T47D (cell line): ENCODE results near the gene GADD45A.
"Not testable (repeated sequence)": the region's sequence is repeated elsewhere in the genome, so short reads cannot be mapped to it uniquely, and the experiment has no call there.

ENCODE experiments used
- DNase-seq, 2 experiments: peaks; one replicate each; pipeline versions ENCODE4 v3.0.0 to v3.0.0-alpha.2; 2011 to 2012; ENCODE audit warnings: low read depth in 1 of 2, low spot score in 1 of 2
- JUND ChIP-seq: IDR thresholded peaks from 2 replicates; pipeline ENCODE4 v1.6.1; 2012; ENCODE audit warnings: low read depth
- in situ Hi-C: cut with HindIII; loops from 2 replicates; pipeline ENCODE4 v1.10.0; 2016; ENCODE audit warnings: low sequenced_read_pairs, low pct_unique_long_range_greater_than_20kb

The GADD45A gene

DNA sequence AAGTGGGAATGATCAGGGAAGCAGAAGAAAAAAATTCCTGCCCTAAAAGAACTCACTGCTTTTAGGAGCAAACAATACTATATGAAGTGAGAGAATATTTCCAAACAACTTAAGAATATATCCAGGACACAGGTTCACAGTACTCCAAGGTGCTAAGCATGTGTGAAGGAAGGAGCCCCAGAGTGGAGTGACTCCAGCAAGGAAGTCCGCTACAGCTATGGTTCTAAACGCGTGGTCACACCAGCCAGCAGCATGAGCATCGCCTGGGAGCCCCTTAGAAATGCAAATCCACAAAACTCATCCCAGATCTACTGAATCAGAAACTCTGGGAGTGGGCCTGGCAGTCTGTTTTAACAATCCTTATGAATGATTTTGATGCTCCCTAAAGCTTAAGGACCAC is 36.1 kb downstream of the GADD45A start:
- DNase-seq = no peak
- in situ Hi-C loops = no loop called here
- TF ChIP-seq JUND = no peak

DNA sequence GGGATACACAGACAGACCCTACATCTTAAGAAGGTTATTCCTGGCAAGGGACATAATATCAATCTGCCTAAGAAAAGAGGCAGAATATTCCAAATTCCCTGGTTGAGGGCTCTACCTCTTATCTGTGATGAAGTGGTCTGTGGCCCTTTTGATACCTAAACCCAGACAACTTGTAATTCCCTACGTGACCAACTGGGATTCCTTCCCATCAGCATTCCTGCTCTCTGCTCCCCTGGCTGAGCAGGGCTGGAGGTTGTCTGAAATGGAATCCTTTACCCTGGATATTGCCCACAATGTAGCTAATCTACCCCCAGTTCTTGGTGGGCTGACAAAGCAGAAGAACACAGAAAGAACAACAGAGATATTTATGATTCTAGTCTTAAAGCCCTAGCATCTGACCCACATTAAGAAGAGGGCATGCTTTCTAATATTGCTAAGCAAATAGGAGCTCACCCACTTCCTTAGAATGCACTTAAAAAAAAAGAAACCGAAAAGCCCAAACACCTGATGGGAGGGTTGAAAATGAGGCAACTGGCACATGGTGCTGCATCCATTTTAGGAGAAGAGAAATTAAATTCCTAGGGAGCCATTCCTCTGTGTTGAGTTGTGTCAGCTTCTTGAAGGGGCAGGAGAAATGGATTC is 36.8 kb downstream of the GADD45A start:
- no peak for TF ChIP-seq JUND
- DNase-seq = no peak
- in situ Hi-C loops = no loop called here

DNA sequence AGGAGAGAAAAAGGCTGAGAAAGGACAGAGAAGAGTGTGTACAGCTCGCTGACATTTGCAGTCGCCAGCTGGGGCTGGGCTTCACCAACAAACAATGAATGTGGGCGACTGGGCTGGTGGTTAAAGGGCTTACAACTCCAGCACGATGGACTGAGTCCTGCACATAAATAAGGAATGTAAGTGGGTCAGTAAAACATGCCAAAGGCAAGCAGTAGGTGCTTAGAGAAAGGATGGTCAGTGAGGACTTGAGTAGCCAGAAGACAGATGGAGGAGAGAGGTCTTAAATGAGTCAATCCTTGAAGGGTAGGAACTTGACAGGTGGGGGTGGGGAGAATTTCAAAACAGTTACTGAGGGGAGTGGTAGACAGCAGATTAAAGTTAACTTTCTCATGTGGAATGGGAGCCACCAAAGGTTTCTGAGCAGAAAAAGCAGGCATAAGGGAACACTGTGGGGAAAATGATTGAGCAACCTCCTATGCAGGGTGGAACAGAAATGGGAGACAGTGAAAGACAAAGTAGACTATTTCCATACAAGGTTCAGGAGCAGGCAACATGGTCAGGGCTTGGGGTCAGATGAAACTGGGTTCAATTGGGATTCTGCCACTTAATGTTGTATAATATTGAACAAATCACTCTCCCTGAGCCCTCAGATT is 37.4 kb downstream of the GADD45A start:
- TF ChIP-seq JUND = no peak
- in situ Hi-C loops = no loop called here
- DNase-seq = no peak

DNA sequence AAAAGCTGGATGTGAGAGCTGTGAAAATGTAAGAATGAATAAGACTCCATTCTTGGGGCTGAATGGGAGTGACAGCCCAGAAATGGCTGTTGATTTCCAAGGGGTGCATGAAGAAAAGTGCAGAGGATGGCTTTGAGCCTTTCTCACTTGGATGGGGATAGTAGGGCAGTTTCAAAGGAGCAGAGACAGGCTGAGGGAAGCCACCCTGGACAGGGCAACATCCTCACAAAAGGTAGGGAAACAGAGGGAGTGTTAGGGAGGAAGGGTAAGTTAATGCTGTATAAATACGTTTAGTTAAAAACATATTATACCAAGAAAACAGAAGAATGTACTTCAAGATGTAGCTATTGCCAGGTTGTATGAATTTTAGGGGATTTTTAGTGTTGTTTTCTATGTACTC is 38.1 kb downstream of the GADD45A start:
- TF ChIP-seq JUND = no peak
- DNase-seq = no peak
- in situ Hi-C loops = no loop called here

DNA sequence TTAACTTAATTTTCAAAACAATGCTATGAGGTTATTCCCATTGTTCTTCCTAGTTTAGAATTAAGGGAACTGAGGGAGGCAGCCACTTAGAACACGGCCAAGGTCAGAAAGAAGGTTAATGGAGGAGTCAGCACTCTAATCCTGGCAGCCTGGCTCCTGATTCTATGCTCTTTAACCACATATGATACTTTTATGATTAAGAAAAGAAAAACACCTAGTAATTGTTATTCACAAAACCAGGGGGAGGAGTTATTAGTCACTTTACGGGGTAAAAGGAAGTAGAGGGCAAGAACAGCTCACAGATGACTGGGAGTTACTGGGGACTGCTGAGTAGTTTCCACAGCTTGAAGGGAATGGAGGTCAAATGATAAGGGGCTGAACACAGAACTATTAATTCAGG is 38.6 kb downstream of the GADD45A start:
- TF ChIP-seq JUND = no peak
- no peak for DNase-seq
- in situ Hi-C loops = no loop called here

DNA sequence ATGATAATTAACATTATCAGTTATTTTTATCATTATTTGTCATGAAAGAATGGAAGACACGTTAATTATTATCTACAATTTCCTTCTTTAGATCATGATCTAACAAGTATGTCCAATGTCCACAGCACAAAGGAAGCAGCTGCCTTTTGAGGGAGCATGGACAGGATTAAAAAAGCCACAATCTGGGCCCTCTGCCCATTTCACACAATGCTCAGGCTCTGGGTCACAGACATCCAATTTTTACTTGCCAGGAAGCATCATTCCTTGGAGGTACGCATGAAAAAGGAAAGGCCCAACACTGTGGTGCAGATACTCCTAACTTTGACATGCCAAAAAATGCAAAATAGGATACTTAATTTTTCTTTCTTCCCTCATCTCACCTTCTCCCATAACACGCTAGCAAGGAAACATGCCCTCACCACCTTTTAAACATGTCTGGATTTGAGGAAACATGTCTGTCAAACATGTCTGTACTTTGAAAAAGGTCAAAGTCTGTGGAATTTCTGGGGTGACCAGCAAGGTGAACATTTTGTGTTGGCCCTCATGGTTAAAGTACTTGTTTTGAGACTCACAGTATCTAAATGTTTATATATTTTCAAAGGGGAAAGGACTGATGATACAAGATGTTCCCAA is 40.0 kb downstream of the GADD45A start:
- DNase-seq = peak in 1 of 2 experiments; percentile 47
- no peak for TF ChIP-seq JUND
- in situ Hi-C loops = no loop called here

DNA sequence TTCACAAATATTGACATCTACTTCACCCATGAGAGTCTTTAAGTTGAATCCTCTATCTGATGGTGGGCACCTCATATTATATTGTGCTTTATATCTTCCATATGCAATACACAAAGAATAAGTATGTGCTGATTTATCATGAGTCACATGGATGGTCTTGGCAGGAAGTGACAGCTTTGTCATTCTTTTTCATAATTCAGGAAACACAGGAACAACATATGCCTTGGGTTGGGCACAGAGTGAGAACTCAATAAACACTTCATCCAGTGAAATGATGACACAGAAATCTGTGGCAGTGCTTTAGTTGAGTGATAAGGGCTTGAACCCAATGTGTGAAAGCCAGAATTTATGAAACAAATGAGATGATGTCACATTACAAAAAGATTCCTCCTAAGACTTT is 41.2 kb downstream of the GADD45A start:
- DNase-seq = no peak
- in situ Hi-C loops = no loop called here
- TF ChIP-seq JUND = no peak

DNA sequence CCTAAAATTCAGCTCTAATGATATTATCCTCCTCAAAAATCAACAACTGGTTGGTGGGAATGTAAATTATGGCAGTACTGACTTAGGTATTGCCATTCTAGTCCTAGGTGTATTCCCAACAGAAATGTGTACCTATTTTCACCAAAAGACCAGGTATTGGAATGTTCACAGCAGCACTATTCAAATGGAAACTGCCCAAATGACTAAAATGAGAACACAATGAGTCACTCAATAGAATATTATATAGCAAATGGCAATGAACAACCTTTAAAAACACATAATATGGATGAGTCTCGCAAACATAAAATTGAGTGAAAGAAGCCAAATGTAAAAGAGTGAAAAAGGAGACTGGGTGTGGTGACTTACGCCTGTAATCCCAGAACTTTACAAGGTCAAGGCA is 44.9 kb downstream of the GADD45A start:
- in situ Hi-C loops = no loop called here
- TF ChIP-seq JUND = no peak
- no peak for DNase-seq

DNA sequence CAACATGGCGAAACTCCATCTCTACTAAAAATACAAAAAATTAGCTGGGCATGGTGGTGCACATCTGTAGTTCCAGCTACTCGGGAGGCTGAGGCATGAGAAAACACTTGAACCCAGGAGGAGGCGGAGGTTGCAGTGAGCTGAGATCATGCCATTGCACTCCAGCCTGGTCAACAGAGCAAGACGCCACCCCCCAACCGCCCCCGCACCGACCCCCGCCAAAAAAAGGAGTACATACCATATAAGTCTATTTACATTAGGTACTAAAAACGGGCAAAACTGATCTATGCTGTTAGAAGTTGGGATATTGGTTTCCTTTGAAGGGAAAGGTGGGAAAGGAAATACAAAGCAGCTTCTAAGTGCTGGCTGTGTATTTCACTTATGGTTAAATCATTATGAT is 45.3 kb downstream of the GADD45A start:
- in situ Hi-C loops, DNase-seq: not testable (repeated sequence)

DNA sequence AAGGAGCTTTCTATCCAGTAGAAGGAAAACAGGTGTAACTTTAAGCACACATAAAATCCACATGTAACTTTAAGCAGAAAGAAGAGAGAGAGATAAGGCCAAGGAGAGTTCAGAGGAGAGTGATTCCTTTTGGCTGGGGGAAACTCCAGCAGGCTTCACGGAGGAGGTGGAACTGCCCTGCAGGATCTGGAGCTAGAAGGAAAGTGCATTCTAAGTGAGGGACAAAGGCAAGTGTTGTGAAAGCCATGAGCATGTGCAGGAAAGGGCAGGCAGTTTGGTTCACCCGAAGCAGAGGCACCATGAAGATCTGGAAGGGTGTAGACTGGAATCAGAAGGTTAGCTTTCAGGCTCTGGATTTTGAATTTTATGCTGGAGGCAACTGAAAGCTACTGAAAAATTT is 46.3 kb downstream of the GADD45A start:
- in situ Hi-C loops = no loop called here
- TF ChIP-seq JUND = no peak
- no peak for DNase-seq

DNA sequence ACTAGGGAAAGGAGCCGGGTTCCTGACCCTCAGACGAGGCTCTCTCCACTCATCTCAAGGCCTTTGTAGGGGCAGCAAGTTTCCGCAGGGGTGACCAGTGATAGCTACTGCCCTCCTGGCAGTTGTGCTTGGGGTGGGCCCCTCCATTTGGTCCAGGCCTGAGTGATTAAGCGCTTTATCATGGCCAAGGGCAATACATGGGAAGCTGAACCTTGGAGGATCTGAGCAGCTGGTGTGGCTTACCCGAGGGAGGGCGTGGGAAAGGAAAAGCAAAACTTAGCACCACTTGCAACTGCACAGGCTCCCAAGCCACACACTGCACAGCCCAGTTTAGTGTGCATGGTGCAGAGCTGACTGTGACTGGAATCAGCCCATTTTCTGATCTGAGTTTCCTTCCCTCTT is 47.8 kb downstream of the GADD45A start:
- no peak for DNase-seq
- in situ Hi-C loops = no loop called here
- TF ChIP-seq JUND = no peak

DNA sequence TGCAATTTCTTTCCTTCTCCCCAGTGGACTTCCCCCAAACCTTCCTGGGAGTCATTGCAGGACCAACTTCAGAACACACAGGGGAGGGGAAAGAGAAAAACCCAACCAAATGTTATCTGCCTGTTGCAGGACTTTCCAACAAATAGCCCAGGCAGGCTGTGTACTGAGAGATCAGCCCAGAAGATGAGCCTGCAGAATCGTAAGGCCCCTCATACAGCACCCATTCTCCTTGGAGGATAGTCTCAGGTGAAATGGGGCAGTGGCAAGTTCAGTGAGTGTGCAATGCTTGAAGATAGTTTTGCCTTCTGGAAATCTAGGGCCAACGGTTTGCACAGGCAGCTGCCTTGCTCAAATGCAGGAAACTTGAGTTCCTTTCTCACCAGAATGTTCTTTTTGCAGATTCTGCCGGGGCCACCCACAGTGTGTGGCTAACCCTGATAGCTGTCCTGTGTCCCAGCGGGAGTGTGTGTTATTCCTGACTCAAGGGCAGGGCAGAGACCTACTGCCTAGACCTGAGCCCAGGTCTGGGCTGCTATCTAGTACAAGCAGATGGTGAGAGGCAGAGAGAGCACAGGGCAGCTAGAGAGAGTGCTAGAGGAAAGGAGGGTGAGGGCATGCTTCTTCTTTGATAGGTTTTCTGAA is 48.8 kb downstream of the GADD45A start:
- TF ChIP-seq JUND = no peak
- DNase-seq = no peak
- in situ Hi-C loops = no loop called here

DNA sequence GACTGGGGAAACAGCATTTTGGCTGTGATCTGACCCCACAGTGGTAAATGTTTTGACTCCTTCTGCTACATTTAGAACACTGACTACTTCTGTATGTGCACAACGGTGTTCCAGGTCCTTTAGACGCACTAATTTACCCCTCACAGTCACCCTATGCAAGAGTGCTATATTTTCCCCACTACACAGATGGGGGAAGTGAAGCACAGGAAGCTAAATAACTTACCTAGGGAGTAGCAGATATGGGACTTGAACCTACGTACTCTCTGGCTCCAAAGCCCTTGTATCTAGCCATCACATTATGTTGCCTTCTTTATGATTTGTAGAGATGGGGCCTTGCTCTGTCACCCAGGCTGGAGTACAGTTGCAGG is 49.3 kb downstream of the GADD45A start:
- no peak for DNase-seq
- no peak for TF ChIP-seq JUND
- in situ Hi-C loops = no loop called here

DNA sequence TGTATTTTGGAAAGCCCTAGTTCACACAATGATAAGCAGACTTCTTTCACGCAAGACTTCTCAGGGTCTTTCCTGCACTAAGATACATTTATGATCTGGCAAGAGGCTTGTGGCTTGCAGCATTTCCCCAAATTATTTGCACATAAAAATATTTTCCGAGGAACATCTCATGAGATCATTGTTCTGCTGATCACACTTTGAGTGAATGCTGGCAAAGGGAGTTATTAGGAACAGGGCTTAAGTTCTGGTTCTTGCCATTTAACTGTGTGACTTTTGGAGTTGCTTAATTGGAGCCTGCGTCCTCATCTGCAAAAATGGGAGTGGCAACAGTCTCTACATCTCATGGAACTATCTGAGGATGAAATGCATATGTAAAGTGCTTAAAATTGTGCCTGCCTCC is 50.2 kb downstream of the GADD45A start:
- no peak for DNase-seq
- in situ Hi-C loops = no loop called here
- TF ChIP-seq JUND = no peak
